ENCODE measurements around the gene NELFCD.

DNA sequence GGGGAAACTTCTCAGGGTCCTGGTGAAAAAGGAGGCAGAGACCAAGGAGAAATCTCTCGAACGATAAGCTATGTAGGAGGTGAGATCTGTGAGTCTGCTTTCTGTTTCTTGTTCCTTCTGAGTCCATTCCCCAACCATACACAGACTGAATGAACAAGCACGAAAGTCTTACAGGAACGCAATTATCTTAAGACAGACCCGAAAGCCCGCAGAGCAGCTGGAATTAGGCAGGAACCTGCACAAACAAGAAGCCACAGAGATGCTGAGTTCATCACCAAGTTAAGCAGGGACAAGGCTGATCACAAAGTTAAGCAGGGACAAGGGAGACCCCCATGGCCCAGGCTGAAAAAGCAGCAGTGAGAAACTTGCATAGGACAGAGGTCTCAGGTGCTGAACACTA, 21.4 kb upstream of the NELFCD start:
- TF ChIP-seq, protein P1, sequence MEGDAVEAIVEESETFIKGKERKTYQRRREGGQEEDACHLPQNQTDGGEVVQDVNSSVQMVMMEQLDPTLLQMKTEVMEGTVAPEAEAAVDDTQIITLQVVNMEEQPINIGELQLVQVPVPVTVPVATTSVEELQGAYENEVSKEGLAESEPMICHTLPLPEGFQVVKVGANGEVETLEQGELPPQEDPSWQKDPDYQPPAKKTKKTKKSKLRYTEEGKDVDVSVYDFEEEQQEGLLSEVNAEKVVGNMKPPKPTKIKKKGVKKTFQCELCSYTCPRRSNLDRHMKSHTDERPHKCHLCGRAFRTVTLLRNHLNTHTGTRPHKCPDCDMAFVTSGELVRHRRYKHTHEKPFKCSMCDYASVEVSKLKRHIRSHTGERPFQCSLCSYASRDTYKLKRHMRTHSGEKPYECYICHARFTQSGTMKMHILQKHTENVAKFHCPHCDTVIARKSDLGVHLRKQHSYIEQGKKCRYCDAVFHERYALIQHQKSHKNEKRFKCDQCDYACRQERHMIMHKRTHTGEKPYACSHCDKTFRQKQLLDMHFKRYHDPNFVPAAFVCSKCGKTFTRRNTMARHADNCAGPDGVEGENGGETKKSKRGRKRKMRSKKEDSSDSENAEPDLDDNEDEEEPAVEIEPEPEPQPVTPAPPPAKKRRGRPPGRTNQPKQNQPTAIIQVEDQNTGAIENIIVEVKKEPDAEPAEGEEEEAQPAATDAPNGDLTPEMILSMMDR (conservative IDR thresholded peaks at IDR 0.05; ENCODE audit: low read depth, low read length) = no peak
- TF ChIP-seq EZH2 (IDR thresholded peaks at IDR 0.05; ENCODE audit: borderline replicate concordance, low read depth, low read length, poor library complexity, severe bottlenecking) = no peak
